Measurements from ENCODE around the gene DNMT1. TPM values are rescaled to one million over a fixed set of nuclear protein-coding genes. Genes with fewer than 3 reads are reported as not detected.

Gene DNMT1
- total RNA-seq, 1 experiment from 2014 or later = 227 TPM

- Mint-ChIP-seq H3K4me1 (no peaks in the 10 kb centered on the region), H3K36me3 (ENCODE audit: insufficient read depth in 1 of 3, low read depth in 3 of 3) (peaks cover 16 to 79% (median 49%) of the 10 kb centered on the region in 3 experiments; a peak in 6 of 7 replicates), H3K4me3 (no peak overlapping the region), H3K27me3 (ENCODE audit: low read depth) (no peaks in the 10 kb centered on the region), H3K9me3 (no peaks in the 10 kb centered on the region), H3K27ac (no peak overlapping the region)
- Histone ChIP-seq H4K5ac (ENCODE audit: insufficient read length, low read depth, low read length) (no peak overlapping the region), H3K56ac (ENCODE audit: insufficient read length, low read depth, low read length) (no peak overlapping the region), H3K4me1 (ENCODE audit: insufficient read depth, low read length) (no peaks in the 10 kb centered on the region), H2BK12ac (ENCODE audit: insufficient read length, low read depth, low read length) (no peak overlapping the region), H4K8ac (replicated peaks; ENCODE audit: insufficient read length, low read depth, low read length) (no peak overlapping the region), H2BK20ac (ENCODE audit: low read depth, low read length, poor library complexity, severe bottlenecking) (no peak overlapping the region), H3K79me2 (ENCODE audit: insufficient read depth, low read length) (no peaks in the 10 kb centered on the region), H2BK120ac (ENCODE audit: low read depth, low read length, poor library complexity, severe bottlenecking) (no peak overlapping the region), H4K91ac (ENCODE audit: insufficient read length, low read depth, low read length) (no peak overlapping the region), H3K4me2 (ENCODE audit: insufficient read depth, insufficient read length, low read length) (no peak overlapping the region), H3K23ac (ENCODE audit: insufficient read length, low read depth, low read length) (no peak overlapping the region), H2AK5ac (ENCODE audit: insufficient read length, low read length) (no peak overlapping the region), H3T11ph (ENCODE audit: low read length) (no peak overlapping the region), H3K14ac (ENCODE audit: insufficient read depth, low read length) (no peak overlapping the region), H3K4ac (ENCODE audit: low read depth, low read length) (no peak overlapping the region), H3K27ac (ENCODE audit: insufficient read length, low read depth, low read length) (no peak overlapping the region), H2BK15ac (ENCODE audit: low read depth, low read length) (no peak overlapping the region), H3K9ac (ENCODE audit: extremely low read depth, insufficient read length, low read length) (no peak overlapping the region), H2AFZ (ENCODE audit: low read length) (no peak overlapping the region), H4K20me1 (ENCODE audit: control insufficient read depth, insufficient read depth, insufficient read length) (no peaks in the 10 kb centered on the region), H3K9me3 (ENCODE audit: control insufficient read depth, low read depth, low read length) (no peaks in the 10 kb centered on the region), H3K27me3 (ENCODE audit: insufficient read depth, low read length) (no peaks in the 10 kb centered on the region), H3K23me2 (ENCODE audit: insufficient read length, low read depth, low read length, poor library complexity, severe bottlenecking) (no peaks in the 10 kb centered on the region), H3K18ac (ENCODE audit: insufficient read length, low read depth, low read length) (no peak overlapping the region), H2BK5ac (ENCODE audit: insufficient read length, low read length) (no peak overlapping the region), H3K79me1 (ENCODE audit: insufficient read depth, low read depth, low read length, poor library complexity, severe bottlenecking) (no peaks in the 10 kb centered on the region)
- no peak for TF ChIP-seq CTCF (conservative IDR thresholded peaks at IDR 0.05)
- WGBS (ENCODE audit: extremely low coverage, insufficient read length, low lambda C conversion rate) = no CpG with 5 or more reads among the region's 9 CpGs
- DNase-seq = no peak
Measured at GRCh38 chr19:10134040-10134439, 60.7 kb downstream of the DNMT1 start.

Measured in H9 (cell line).